Parathyroid adenoma (tissue), 2 donors: Measurements from ENCODE around the gene EBF3.
A peak's percentile ranks its signal among the peaks of the same experiment; 100 is the strongest.

Source experiments
- H2AFZ ChIP-seq: fragments of 300-600 bp; sonication (generic); one replicate; pipeline ENCODE4 v1.7.0; 2017; ENCODE audit warnings: antibody characterized with exemption, mild to moderate bottlenecking
- H3K27ac ChIP-seq: fragments of 300-600 bp; sonication (generic); one replicate; pipeline ENCODE4 v1.7.0; 2017
- H3K27me3 ChIP-seq: fragments of 300-600 bp; sonication (generic); one replicate; pipeline ENCODE4 v1.7.0; 2017; ENCODE audit warnings: low read length; ENCODE audit not compliant: control insufficient read depth, insufficient read depth
- H3K36me3 ChIP-seq: fragments of 300-600 bp; sonication (generic); one replicate; pipeline ENCODE4 v1.7.0; 2017; ENCODE audit warnings: low read length; ENCODE audit not compliant: control insufficient read depth, insufficient read depth
- H3K4me1 ChIP-seq: fragments of 300-600 bp; sonication (generic); one replicate; pipeline ENCODE4 v1.7.0; 2017; ENCODE audit warnings: control low read depth
- H3K4me2 ChIP-seq: fragments of 300-600 bp; sonication (generic); one replicate; pipeline ENCODE4 v1.7.0; 2017; ENCODE audit warnings: low read length
- H3K4me3 ChIP-seq: fragments of 300-600 bp; sonication (generic); one replicate; pipeline ENCODE4 v1.7.0; 2017; ENCODE audit warnings: low read depth, low read length
- H3K79me2 ChIP-seq: fragments of 300-600 bp; sonication (generic); one replicate; pipeline ENCODE4 v1.7.0; 2017; ENCODE audit warnings: control low read depth
- H3K9ac ChIP-seq: fragments of 300-600 bp; sonication (generic); one replicate; pipeline ENCODE4 v1.7.0; 2017; ENCODE audit warnings: mild to moderate bottlenecking
- H3K9me3 ChIP-seq: fragments of 300-600 bp; sonication (generic); one replicate; pipeline ENCODE4 v1.7.0; 2017; ENCODE audit warnings: low read length; ENCODE audit not compliant: control insufficient read depth
- TF ChIP-seq, protein P1 (sequence below): fragments of 300-600 bp; sonication (generic); IDR thresholded peaks from one replicate; pipeline ENCODE4 v1.7.0; 2017; ENCODE audit warnings: antibody characterized with exemption, mild to moderate bottlenecking
- donor health status: primary hyperparathyroidism.

The EBF3 gene

DNA sequence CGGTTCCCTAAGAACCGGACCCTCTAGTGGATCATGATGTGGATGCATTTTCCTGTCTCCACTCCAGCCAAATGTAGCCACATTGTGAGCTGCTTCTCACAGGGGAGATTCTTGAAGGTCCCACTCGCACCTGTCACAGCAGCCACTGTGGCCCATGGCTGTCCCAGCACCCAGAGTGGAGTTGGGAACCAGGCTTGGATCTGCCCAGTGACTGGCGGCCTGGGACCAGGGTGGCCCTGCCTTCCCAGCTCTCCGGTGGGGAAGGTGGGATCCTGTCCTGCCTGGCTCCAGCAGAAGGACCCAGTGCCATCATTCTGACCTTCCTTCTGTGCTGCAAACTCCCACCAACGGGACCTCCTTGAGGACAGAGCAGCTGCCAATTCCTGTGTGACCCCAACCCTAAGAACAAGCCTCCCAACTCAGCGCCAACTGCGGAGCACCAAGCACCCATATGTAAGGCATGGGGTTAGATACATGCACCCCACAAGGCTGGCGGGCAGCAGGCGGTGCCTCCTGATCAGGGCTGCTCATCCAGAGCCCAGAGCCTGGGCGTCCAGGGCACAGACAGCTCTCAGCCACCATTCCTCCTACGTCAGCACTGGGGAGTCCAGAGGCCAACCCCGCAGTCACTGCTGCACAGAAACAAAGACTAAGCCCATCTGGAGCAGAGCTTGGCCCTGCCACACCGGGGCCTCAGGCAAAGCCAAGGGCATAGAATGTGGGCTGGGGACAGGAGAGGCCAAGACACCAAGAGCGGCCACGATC is 28.8 kb downstream of the EBF3 start:
- Histone ChIP-seq H3K79me2 (no peaks in the 10 kb centered on the region), H3K9ac (no peak overlapping the region), H3K36me3 (no peaks in the 10 kb centered on the region), H3K4me1 (no peaks in the 10 kb centered on the region), H3K27me3 (no peaks in the 10 kb centered on the region), H3K4me2 (no peak overlapping the region), H3K9me3 (no peaks in the 10 kb centered on the region), H3K27ac (no peak overlapping the region), H2AFZ (no peak overlapping the region), H3K4me3 (no peak overlapping the region)
- TF ChIP-seq, protein P1, sequence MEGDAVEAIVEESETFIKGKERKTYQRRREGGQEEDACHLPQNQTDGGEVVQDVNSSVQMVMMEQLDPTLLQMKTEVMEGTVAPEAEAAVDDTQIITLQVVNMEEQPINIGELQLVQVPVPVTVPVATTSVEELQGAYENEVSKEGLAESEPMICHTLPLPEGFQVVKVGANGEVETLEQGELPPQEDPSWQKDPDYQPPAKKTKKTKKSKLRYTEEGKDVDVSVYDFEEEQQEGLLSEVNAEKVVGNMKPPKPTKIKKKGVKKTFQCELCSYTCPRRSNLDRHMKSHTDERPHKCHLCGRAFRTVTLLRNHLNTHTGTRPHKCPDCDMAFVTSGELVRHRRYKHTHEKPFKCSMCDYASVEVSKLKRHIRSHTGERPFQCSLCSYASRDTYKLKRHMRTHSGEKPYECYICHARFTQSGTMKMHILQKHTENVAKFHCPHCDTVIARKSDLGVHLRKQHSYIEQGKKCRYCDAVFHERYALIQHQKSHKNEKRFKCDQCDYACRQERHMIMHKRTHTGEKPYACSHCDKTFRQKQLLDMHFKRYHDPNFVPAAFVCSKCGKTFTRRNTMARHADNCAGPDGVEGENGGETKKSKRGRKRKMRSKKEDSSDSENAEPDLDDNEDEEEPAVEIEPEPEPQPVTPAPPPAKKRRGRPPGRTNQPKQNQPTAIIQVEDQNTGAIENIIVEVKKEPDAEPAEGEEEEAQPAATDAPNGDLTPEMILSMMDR = no peak

DNA sequence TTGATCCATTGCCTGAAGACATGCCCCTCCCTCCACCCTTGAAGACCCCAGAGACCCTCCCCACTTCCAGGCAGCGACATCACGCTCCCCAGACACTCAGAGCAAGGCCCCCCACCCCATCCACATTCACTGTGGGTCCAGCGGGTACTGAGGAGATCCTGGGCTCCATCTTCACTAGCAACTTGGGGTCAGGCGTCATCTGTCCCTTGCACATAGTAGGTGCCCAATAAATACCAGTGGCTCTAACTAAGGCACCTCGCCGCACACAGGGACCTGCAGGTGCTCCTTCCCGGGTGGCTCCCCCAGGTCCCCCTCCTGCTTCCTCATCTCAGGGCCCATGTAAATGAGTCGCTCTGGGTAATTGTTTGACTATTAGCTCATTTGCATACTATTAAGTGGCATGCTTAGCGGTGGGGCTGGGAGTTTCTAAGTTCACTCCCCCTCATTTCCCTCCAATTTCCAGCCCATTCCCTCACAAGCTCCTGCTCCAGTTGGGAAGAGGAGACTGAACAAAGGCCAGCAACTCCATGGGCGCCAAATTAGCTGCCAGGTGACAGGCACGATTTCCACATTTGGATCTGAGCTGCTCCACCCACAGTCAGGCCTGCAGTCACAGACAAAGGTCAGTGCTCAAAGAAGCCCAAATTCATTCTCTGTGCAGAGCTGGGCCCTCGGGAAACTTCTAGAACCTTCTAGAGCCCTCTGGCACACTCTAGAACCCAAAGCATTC is 29.7 kb downstream of the EBF3 start:
- Histone ChIP-seq H3K27me3 (no peaks in the 10 kb centered on the region), H3K27ac (no peak overlapping the region), H3K36me3 (no peaks in the 10 kb centered on the region), H3K4me3 (no peak overlapping the region), H3K79me2 (no peaks in the 10 kb centered on the region), H3K4me2 (no peak overlapping the region), H3K4me1 (no peaks in the 10 kb centered on the region), H3K9me3 (no peaks in the 10 kb centered on the region), H3K9ac (no peak overlapping the region), H2AFZ (no peak overlapping the region)
- TF ChIP-seq, protein P1 = no peak

DNA sequence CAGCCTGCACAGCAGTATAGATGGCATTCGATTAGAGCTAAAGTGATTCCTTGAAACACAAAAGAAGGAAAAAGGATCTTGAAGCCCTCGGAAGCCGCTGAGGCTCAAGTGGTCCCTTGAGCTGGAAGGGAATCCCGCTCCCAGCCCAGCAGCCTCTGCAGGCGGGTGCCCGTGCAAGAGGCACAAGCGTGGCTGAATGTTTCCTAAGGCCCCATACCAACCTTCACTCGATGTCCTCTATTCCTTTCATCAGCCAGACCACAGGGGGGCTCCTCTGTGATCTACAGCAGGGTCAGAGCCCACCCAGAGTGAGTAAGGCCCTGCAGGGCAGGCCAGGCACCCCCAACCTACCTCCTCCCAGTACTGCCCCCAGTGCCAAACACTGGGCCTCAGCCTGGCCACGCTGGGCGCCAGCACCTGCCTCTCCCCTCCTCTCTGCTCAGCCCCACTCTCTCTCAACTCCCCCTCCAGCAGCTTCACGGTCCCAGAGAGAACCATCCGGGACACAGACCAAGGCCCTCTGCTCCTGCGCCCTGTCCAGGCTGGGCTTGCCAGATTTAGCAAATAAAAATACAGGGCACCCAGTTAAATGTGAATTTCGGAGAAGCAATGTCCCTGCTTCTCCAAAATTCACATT is 30.5 kb downstream of the EBF3 start:
- H3K27me3 ChIP-seq = no peaks in the 10 kb centered on the region
- H3K4me3 ChIP-seq = no peak overlapping the region
- H3K79me2 ChIP-seq = no peaks in the 10 kb centered on the region
- no peaks in the 10 kb centered on the region for H3K9me3 ChIP-seq
- H3K4me2 ChIP-seq = no peak overlapping the region
- no peak overlapping the region for H3K9ac ChIP-seq
- H3K4me1 ChIP-seq = no peaks in the 10 kb centered on the region
- TF ChIP-seq, protein P1 = no peak
- no peak overlapping the region for H2AFZ ChIP-seq
- no peak overlapping the region for H3K27ac ChIP-seq
- no peaks in the 10 kb centered on the region for H3K36me3 ChIP-seq

DNA sequence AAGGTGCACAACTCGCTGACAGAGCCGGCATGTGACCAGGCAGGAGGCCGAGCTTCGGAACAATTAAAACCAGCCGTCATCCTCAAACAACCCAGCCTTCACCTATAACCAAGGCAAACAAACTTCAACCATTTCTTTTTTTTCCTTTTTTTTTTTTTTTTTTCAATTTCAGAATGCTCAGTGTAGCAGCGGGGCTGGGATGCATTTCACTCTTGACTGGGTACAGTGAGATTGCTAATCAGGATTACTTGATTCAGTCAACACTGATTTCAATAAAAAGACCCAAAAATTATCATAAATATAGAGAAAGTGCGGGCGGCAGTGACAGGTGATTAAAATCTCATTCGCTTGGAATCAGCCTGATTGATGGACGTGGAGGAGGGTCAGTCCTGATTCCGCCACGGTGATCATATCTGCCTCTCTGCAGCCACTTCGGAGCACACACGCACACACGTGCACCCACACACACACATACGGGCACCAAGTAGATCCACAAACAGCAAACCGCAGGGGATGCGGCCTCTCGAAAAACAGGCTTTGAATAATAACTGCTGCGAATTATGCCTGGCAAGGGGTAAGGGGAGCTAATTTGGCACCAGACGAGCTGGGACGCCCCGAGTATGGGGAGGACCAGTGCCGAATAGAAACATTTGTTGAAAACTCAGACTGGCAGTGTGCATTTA is 31.2 kb downstream of the EBF3 start:
- Histone ChIP-seq H2AFZ (peak overlapping the region; percentile 8), H3K9ac (no peak overlapping the region), H3K4me3 (no peak overlapping the region), H3K79me2 (no peaks in the 10 kb centered on the region), H3K36me3 (no peaks in the 10 kb centered on the region), H3K4me2 (no peak overlapping the region), H3K9me3 (no peaks in the 10 kb centered on the region), H3K27ac (no peak overlapping the region), H3K27me3 (no peaks in the 10 kb centered on the region), H3K4me1 (no peaks in the 10 kb centered on the region)
- TF ChIP-seq, protein P1 = no peak
